ENCODE measurements around the gene RSPH10B2.
"Not testable (repeated sequence)": the region's sequence is repeated elsewhere in the genome, so short reads cannot be mapped to it uniquely, and the experiment has no call there.

RSPH10B2 gene

GRCh38 chr7:6753964-6754363 is at the start of gene RSPH10B2:
RSPH10B2 (plus strand) TSS chr7:6754103; CDS start chr7:6757678, 3,575 bp downstream.
- H3K4me2 ChIP-seq (ENCODE audit: low read depth, low read length, poor library complexity, severe bottlenecking); H3K9ac ChIP-seq (ENCODE audit: low read length); H4K20me1 ChIP-seq (ENCODE audit: low read depth, low read length); H3K9me2 ChIP-seq (replicated peaks; ENCODE audit: insufficient read depth, low read length); H3F3A ChIP-seq (ENCODE audit: insufficient read depth); H3K4me3 ChIP-seq (ENCODE audit: insufficient read depth, low read length, poor library complexity, severe bottlenecking); H3K36me3 ChIP-seq (ENCODE audit: low read length); H3K27ac ChIP-seq (ENCODE audit: low read depth, low read length); H3K9me3 ChIP-seq (ENCODE audit: insufficient read depth, low read length); H3K79me2 ChIP-seq (ENCODE audit: insufficient read depth, low read length); H2AFZ ChIP-seq (ENCODE audit: low read depth, low read length, severe bottlenecking); H3K27me3 ChIP-seq (ENCODE audit: low read length): not testable (repeated sequence)

- Histone ChIP-seq H2AFZ (ENCODE audit: low read depth, low read length, severe bottlenecking) (no peak overlapping the region), H3K79me2 (ENCODE audit: insufficient read depth, low read length) (peaks cover 51% of the 10 kb centered on the region)
These were observed 47.8 kb upstream of the RSPH10B2 start for GRCh38 chr7:6705959-6706665.

GRCh38 chr7:6706666-6707407 is 47.1 kb upstream of the RSPH10B2 start, which contains the start of gene ZNF12:
ZNF12 (minus strand) TSS chr7:6706947; CDS start chr7:6705173, 1,774 bp downstream.
- peaks cover 44% of the 10 kb centered on the region for H3K79me2 ChIP-seq (ENCODE audit: insufficient read depth, low read length)
- H3K36me3 ChIP-seq (ENCODE audit: low read length): peaks cover 23% of the 10 kb centered on the region
- H3K27me3 ChIP-seq (ENCODE audit: low read length): no peaks in the 10 kb centered on the region
- H3K9me2 ChIP-seq (replicated peaks; ENCODE audit: insufficient read depth, low read length): no peaks in the 10 kb centered on the region
- peak within 1 kb of the TSS; percentile 77 for H3K4me3 ChIP-seq (ENCODE audit: insufficient read depth, low read length, poor library complexity, severe bottlenecking)
- peak within 1 kb of the TSS; percentile 82 for H2AFZ ChIP-seq (ENCODE audit: low read depth, low read length, severe bottlenecking)
- H4K20me1 ChIP-seq (ENCODE audit: low read depth, low read length): no peaks in the 10 kb centered on the region
- no peaks in the 10 kb centered on the region for H3K9me3 ChIP-seq (ENCODE audit: insufficient read depth, low read length)
- H3K27ac ChIP-seq (ENCODE audit: low read depth, low read length): peak within 1 kb of the TSS; percentile 36
- TF ChIP-seq EZH2phosphoT487 (conservative IDR thresholded peaks at IDR 0.05; ENCODE audit: low read length) (no peak), CTCF (IDR thresholded peaks at IDR 0.05; ENCODE audit: insufficient read depth, low read length, poor library complexity, severe bottlenecking) (no peak)
- H3F3A ChIP-seq (ENCODE audit: insufficient read depth): no peaks in the 10 kb centered on the region
- peak within 1 kb of the TSS; percentile 85 for H3K4me2 ChIP-seq (ENCODE audit: low read depth, low read length, poor library complexity, severe bottlenecking)
- H3K9ac ChIP-seq (ENCODE audit: low read length): peak within 1 kb of the TSS; percentile 79

More at GRCh38 chr7:6705959-6706665, 47.8 kb upstream of the RSPH10B2 start:
- Histone ChIP-seq H4K20me1 (ENCODE audit: low read depth, low read length) (no peaks in the 10 kb centered on the region), H3F3A (ENCODE audit: insufficient read depth) (no peaks in the 10 kb centered on the region), H3K4me3 (ENCODE audit: insufficient read depth, low read length, poor library complexity, severe bottlenecking) (peak overlapping the region; percentile 77), H3K27me3 (ENCODE audit: low read length) (no peaks in the 10 kb centered on the region), H3K9me3 (ENCODE audit: insufficient read depth, low read length) (no peaks in the 10 kb centered on the region), H3K27ac (ENCODE audit: low read depth, low read length) (peak overlapping the region; percentile 25), H3K9ac (ENCODE audit: low read length) (peak overlapping the region; percentile 79), H3K4me2 (ENCODE audit: low read depth, low read length, poor library complexity, severe bottlenecking) (peak overlapping the region; percentile 85), H3K36me3 (ENCODE audit: low read length) (peaks cover 28% of the 10 kb centered on the region), H3K9me2 (replicated peaks; ENCODE audit: insufficient read depth, low read length) (no peaks in the 10 kb centered on the region)
- no peak for TF ChIP-seq CTCF (IDR thresholded peaks at IDR 0.05; ENCODE audit: insufficient read depth, low read length, poor library complexity, severe bottlenecking)
- no peak for TF ChIP-seq EZH2phosphoT487 (conservative IDR thresholded peaks at IDR 0.05; ENCODE audit: low read length)

GRCh38 chr7:6708304-6708703 is 45.6 kb upstream of the RSPH10B2 start:
- H3K9me2 ChIP-seq (replicated peaks; ENCODE audit: insufficient read depth, low read length): no peaks in the 10 kb centered on the region
- peaks cover 16% of the 10 kb centered on the region for H3K36me3 ChIP-seq (ENCODE audit: low read length)
- no peaks in the 10 kb centered on the region for H3K9me3 ChIP-seq (ENCODE audit: insufficient read depth, low read length)
- H3K79me2 ChIP-seq (ENCODE audit: insufficient read depth, low read length): peaks cover 33% of the 10 kb centered on the region
- H3K4me2 ChIP-seq (ENCODE audit: low read depth, low read length, poor library complexity, severe bottlenecking): no peak overlapping the region
- H3K4me3 ChIP-seq (ENCODE audit: insufficient read depth, low read length, poor library complexity, severe bottlenecking): no peak overlapping the region
- H3F3A ChIP-seq (ENCODE audit: insufficient read depth): no peaks in the 10 kb centered on the region
- no peak overlapping the region for H3K27ac ChIP-seq (ENCODE audit: low read depth, low read length)
- H4K20me1 ChIP-seq (ENCODE audit: low read depth, low read length): no peaks in the 10 kb centered on the region
- H2AFZ ChIP-seq (ENCODE audit: low read depth, low read length, severe bottlenecking): no peak overlapping the region
- no peak overlapping the region for H3K9ac ChIP-seq (ENCODE audit: low read length)
- no peaks in the 10 kb centered on the region for H3K27me3 ChIP-seq (ENCODE audit: low read length)
- no peak for TF ChIP-seq EZH2phosphoT487 (conservative IDR thresholded peaks at IDR 0.05; ENCODE audit: low read length)
- no peak for TF ChIP-seq CTCF (IDR thresholded peaks at IDR 0.05; ENCODE audit: insufficient read depth, low read length, poor library complexity, severe bottlenecking)
